GM06990 (cell line): ENCODE results near the gene ADNP.

Source experiments
- DNase-seq: peaks from one replicate; pipeline ENCODE4 v3.0.0-alpha.2; 2011; ENCODE audit not compliant: insufficient read length; ENCODE audit errors: extremely low read depth
- H3K27me3 ChIP-seq: replicated peaks from 2 replicates; pipeline ENCODE4 v1.6.0; 2011; ENCODE audit warnings: low read length; ENCODE audit not compliant: control insufficient read depth, insufficient read depth
- H3K36me3 ChIP-seq: 2 replicates; pipeline ENCODE4 v1.5.1; 2011; ENCODE audit warnings: low read length; ENCODE audit not compliant: control insufficient read depth, insufficient read depth
- H3K4me3 ChIP-seq: replicated peaks from 2 replicates; pipeline ENCODE4 v1.5.1; 2011; ENCODE audit warnings: low read depth, mild to moderate bottlenecking, control low read depth, low read length
- CTCF ChIP-seq: IDR thresholded peaks from 2 replicates; pipeline ENCODE4 v1.5.1; 2011; ENCODE audit warnings: low read length, control low read depth, mild to moderate bottlenecking, inconsistent platforms; ENCODE audit not compliant: insufficient read depth, poor library complexity, severe bottlenecking

Gene ADNP

GRCh38 chr20:50948132-50948785, 17.0 kb upstream of the ADNP start:
- DNase-seq = no peak
- Histone ChIP-seq H3K27me3 (no peaks in the 10 kb centered on the region), H3K4me3 (no peak overlapping the region), H3K36me3 (peaks cover 17% of the 10 kb centered on the region)
- no peak for TF ChIP-seq CTCF

GRCh38 chr20:50943069-50943468, 11.8 kb upstream of the ADNP start:
- H3K36me3 ChIP-seq = peaks cover 19% of the 10 kb centered on the region
- H3K27me3 ChIP-seq = no peaks in the 10 kb centered on the region
- H3K4me3 ChIP-seq = no peak overlapping the region
- TF ChIP-seq CTCF = no peak
- no peak for DNase-seq

- Histone ChIP-seq H3K27me3 (no peaks in the 10 kb centered on the region), H3K36me3 (peaks cover 4% of the 10 kb centered on the region), H3K4me3 (no peak overlapping the region)
- DNase-seq = no peak
- no peak for TF ChIP-seq CTCF
Measured at GRCh38 chr20:50933589-50933988, 2.4 kb upstream of the ADNP start.

GRCh38 chr20:50932691-50933280, 1.5 kb upstream of the ADNP start:
- no peak for DNase-seq
- no peak for TF ChIP-seq CTCF
- H3K36me3 ChIP-seq = peaks cover 5% of the 10 kb centered on the region
- H3K27me3 ChIP-seq = no peaks in the 10 kb centered on the region
- H3K4me3 ChIP-seq = no peak overlapping the region

- DNase-seq = no peak
- H3K27me3 ChIP-seq = no peaks in the 10 kb centered on the region
- H3K4me3 ChIP-seq = peak overlapping the region; percentile 85
- TF ChIP-seq CTCF = no peak
- H3K36me3 ChIP-seq = peaks cover 5% of the 10 kb centered on the region
Measured at GRCh38 chr20:50932016-50932485, 814 bp upstream of the ADNP start.
